Kidney (tissue), 14 donors: ENCODE measurements around the gene PDSS2. TPM values are rescaled to one million over a fixed set of nuclear protein-coding genes. Genes with fewer than 3 reads are reported as not detected.

Experiments used
- DNase-seq, 5 donors: peaks; one replicate each; pipeline ENCODE4 v3.0.0-alpha.2; 2013 to 2020
- FAIRE-seq: peaks from 2 replicates; lab custom pipeline; 2012; peaks lifted over from hg19 to GRCh38; lab: Jason Lieb, UNC
- H3K27ac ChIP-seq, 2 donors: one replicate each; pipeline ENCODE4 v1.7.0; 2013; ENCODE audit warnings: low read depth in 2 of 2, low read length in 2 of 2, inconsistent platforms in 1 of 2
- H3K27me3 ChIP-seq: one replicate; pipeline ENCODE4 v1.7.1; 2013; ENCODE audit warnings: low read length, inconsistent platforms; ENCODE audit not compliant: control insufficient read depth, insufficient read depth
- H3K36me3 ChIP-seq, 3 donors: one replicate each; pipeline versions ENCODE4 v1.7.0 to v1.7.1; 2013; ENCODE audit warnings: low read length in 3 of 3, control low read depth in 1 of 3, inconsistent platforms in 1 of 3; ENCODE audit not compliant: insufficient read depth in 3 of 3, control insufficient read depth in 2 of 3
- H3K4me1 ChIP-seq, 3 donors: one replicate each; pipeline versions ENCODE4 v1.7.0 to v1.7.1; 2013; ENCODE audit warnings: low read length in 3 of 3, inconsistent platforms in 1 of 3, low read depth in 1 of 3; ENCODE audit not compliant: control insufficient read depth in 2 of 3, insufficient read depth in 2 of 3
- H3K4me3 ChIP-seq, 3 donors: one replicate each; pipeline versions ENCODE4 v1.7.0 to v1.8.1; 2013; ENCODE audit warnings: low read length in 3 of 3, control low read depth in 1 of 3, inconsistent platforms in 1 of 3
- H3K9ac ChIP-seq, 3 donors: one replicate each; pipeline versions ENCODE4 v1.7.0 to v1.7.1; 2013; ENCODE audit warnings: low read length in 3 of 3, control low read depth in 1 of 3, inconsistent platforms in 1 of 3
- H3K9me3 ChIP-seq, 3 donors: one replicate each; pipeline versions ENCODE4 v1.7.0 to v1.7.1; 2013; ENCODE audit warnings: low read length in 3 of 3, control low read depth in 1 of 3, inconsistent platforms in 1 of 3; ENCODE audit not compliant: control insufficient read depth in 2 of 3, insufficient read depth in 1 of 3
- CTCF ChIP-seq: IDR thresholded peaks from 3 replicates; pipeline ENCODE4 v1.5.1; 2012; ENCODE audit warnings: mild to moderate bottlenecking, moderate library complexity, borderline replicate concordance; ENCODE audit not compliant: insufficient read depth; ENCODE audit errors: extremely low read depth
- intact Hi-C: fragments of 100-400 bp; cut with DNase I; formaldehyde crosslinking; loops from one replicate; pipeline ENCODE4 v1.11.1; 2022
- polyA plus RNA-seq: library from polyadenylated mRNA; stranded (reverse); fragments of 350-450 nt; fragmentation: Illumina TruSeq; extraction: RNeasy Lipid Tissue Mini Kit (QIAGEN cat#74804); gene quantifications from one replicate; pipeline ENCODE4 v1.2.3, GENCODE V29; 2014; ENCODE audit warnings: low read depth, low replicate concordance; ENCODE audit not compliant: insufficient read depth
- total RNA-seq: library from RNA; stranded (reverse); fragmentation: NEBNext Ultra II Directional; extraction: Animal tissue kit (Norgen Biotek cat#: 25700); gene quantifications from one replicate; pipeline ENCODE4 v1.2.1, GENCODE V29; 2021
- donor health status: control.
- donor health status: control.
- donor health status: control.
- donor health status: control.
- donor health status: control.
- donor health status: DM: yes; HTN: yes; CAD: no.
- donor health status: Normal renal cell carcinoma (clear cell type).

Gene PDSS2
- total and polyA plus RNA-seq, 2 donors from 2014 or later, result 16.4 to 20.7 TPM

GRCh38 chr6:107246249-107246971 lies 213.0 kb downstream of the PDSS2 start:
- H3K27me3 ChIP-seq, result no peaks in the 10 kb centered on the region
- intact Hi-C loops, result no loop called here
- no peak for DNase-seq
- no peaks in the 10 kb centered on the region for H3K9me3 ChIP-seq
- H3K36me3 ChIP-seq, result no peaks in the 10 kb centered on the region
- FAIRE-seq, result no peak
- no peak overlapping the region for H3K9ac ChIP-seq
- no peak for TF ChIP-seq CTCF
- H3K4me1 ChIP-seq, result no peaks in the 10 kb centered on the region
- no peak overlapping the region for H3K27ac ChIP-seq
- no peak overlapping the region for H3K4me3 ChIP-seq

- no peak overlapping the region for H3K27ac ChIP-seq
- FAIRE-seq (no peak), DNase-seq (no peak)
- H3K36me3 ChIP-seq, result no peaks in the 10 kb centered on the region
- H3K27me3 ChIP-seq, result no peaks in the 10 kb centered on the region
- no peaks in the 10 kb centered on the region for H3K4me1 ChIP-seq
- intact Hi-C loops, result no loop called here
- TF ChIP-seq CTCF, result no peak
- H3K9ac ChIP-seq, result no peak overlapping the region
- H3K4me3 ChIP-seq, result no peak overlapping the region
- no peaks in the 10 kb centered on the region for H3K9me3 ChIP-seq
These were observed 214.5 kb downstream of the PDSS2 start for GRCh38 chr6:107244742-107245480.

- no peak for TF ChIP-seq CTCF
- Histone ChIP-seq H3K9me3 (no peaks in the 10 kb centered on the region), H3K4me3 (no peak overlapping the region), H3K4me1 (no peaks in the 10 kb centered on the region), H3K36me3 (no peaks in the 10 kb centered on the region), H3K27ac (no peak overlapping the region), H3K27me3 (no peaks in the 10 kb centered on the region), H3K9ac (no peak overlapping the region)
- FAIRE-seq (no peak), DNase-seq (no peak)
- intact Hi-C loops, result no loop called here
These were observed 215.2 kb downstream of the PDSS2 start for GRCh38 chr6:107244082-107244741.
